Measurements from ENCODE around the gene APOA4. TPM values are rescaled to one million over a fixed set of nuclear protein-coding genes. Genes with fewer than 3 reads are reported as not detected.
A peak's percentile ranks its signal among the peaks of the same experiment; 100 is the strongest.

The APOA4 gene
- total and polyA plus RNA-seq, 4 donors, result 0.89 to 382 (median 131) TPM

DNA sequence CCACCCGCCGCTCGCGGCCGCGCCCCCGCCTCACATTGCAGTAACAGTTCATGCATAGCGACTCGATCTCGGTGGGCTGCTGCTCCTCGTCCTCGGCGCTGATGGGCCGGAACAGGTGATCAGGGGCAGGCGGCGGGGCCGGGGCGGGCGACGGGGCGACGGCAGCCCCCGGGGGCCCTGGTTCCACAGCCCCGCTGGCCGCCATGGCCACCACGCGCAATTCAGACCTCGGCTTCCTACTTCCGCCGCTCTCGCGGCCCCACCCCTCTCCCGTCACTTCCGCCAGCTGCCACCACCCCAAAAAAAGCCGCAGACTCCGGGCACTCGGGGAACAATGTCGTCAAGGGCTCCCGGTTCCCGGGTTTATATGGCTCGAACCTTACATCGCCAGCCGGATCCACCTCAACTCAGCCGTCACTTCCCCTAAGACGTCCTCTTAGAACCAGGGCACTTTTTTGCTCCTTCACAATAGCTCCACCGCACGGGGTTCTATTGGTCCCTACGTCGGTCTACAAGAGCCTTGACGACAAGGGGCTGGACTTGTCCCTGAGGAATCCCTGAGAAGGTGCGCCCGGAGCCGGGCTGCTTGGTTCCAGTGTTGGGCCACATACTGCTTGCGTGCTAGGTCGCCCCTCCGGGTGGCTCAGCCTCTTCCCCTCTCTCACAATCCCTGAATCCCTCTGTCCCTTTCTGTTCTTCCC, 35.2 kb downstream of the APOA4 start, which contains the start of gene ZPR1:
Gene ZPR1, minus strand, starts transcription at position 238 of the 701 bp plus-strand sequence. Its CDS starts 33 bp downstream, at position 205.
- Histone ChIP-seq H3K36me3 (ENCODE audit: control insufficient read depth in 4 of 4, insufficient read depth in 3 of 4, low read depth in 1 of 4, low read length in 3 of 4) (peaks cover 9 to 32% (median 27%) of the 10 kb centered on the region in 4 donors), H3K27ac (ENCODE audit: low read depth in 1 of 2, low read length in 2 of 2) (peak within 1 kb of the TSS; percentile 65 to 79), H3K27me3 (ENCODE audit: control insufficient read depth in 4 of 4, insufficient read depth in 4 of 4, low read length in 3 of 4) (no peaks in the 10 kb centered on the region), H3K9me3 (ENCODE audit: control insufficient read depth in 4 of 4, low read length in 3 of 4) (no peaks in the 10 kb centered on the region), H3K4me3 (ENCODE audit: low read depth in 1 of 3, low read length in 3 of 3) (peak within 1 kb of the TSS; percentile 42 to 78 (median 68)), H3K4me1 (ENCODE audit: control insufficient read depth in 4 of 4, insufficient read depth in 4 of 4, low read length in 3 of 4) (peaks cover 0 to 58% (median 49%) of the 10 kb centered on the region in 4 donors), H3K9ac (ENCODE audit: low read depth in 1 of 2, low read length in 2 of 2) (peak within 1 kb of the TSS; percentile 22 to 84)
- TF ChIP-seq REST (IDR thresholded peaks at IDR 0.05), result peak; percentile 58
- no peak for TF ChIP-seq FOXA2 (IDR thresholded peaks at IDR 0.05)
- peak; percentile 42 for TF ChIP-seq SP1 (IDR thresholded peaks at IDR 0.05)
- TF ChIP-seq HNF4A (conservative IDR thresholded peaks at IDR 0.05), result peak in 1 of 2 donors; percentile 13
- TF ChIP-seq FOXA1 (IDR thresholded peaks at IDR 0.05), result no peak
- TF ChIP-seq RAD21 (IDR thresholded peaks at IDR 0.05), result peak in 1 of 2 donors; percentile 24
- TF ChIP-seq JUND (IDR thresholded peaks at IDR 0.05), result peak; percentile 12 to 35
- peak; percentile 86 for TF ChIP-seq YY1 (IDR thresholded peaks at IDR 0.05)
- peak; percentile 80 to 91 for TF ChIP-seq GABPA (IDR thresholded peaks at IDR 0.05 in 1 of 2, conservative IDR thresholded peaks at IDR 0.05 in 1 of 2)
- TF ChIP-seq RXRA (IDR thresholded peaks at IDR 0.05), result peak in 1 of 2 donors; percentile 40
- DNase-seq (ENCODE audit: low spot score), result peak; percentile 87
- WGBS, result under 1% methylated on average over 56 of the region's 56 CpGs

DNA sequence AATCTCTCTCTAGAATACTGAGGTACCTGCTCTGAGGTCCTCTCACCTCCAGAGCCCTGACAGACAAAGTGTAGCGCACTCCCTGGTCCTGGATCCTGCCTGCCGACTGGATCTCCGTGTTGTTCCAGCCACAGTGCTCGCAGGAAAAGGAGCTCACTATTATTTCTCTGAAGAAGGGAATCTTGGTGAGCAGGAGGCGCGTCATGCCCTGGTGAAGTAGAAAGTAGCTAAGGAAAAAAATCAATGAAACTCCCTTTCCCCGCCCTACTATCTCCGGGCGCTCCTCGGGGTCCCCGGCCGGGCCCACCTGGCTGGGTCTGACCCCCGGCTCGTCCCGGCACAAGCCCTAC, 35.7 kb downstream of the APOA4 start:
- Histone ChIP-seq H3K36me3 (ENCODE audit: control insufficient read depth in 4 of 4, insufficient read depth in 3 of 4, low read depth in 1 of 4, low read length in 3 of 4) (peaks cover 9 to 37% (median 31%) of the 10 kb centered on the region in 4 donors), H3K4me3 (ENCODE audit: low read depth in 1 of 3, low read length in 3 of 3) (peak overlapping the region; percentile 42 to 78 (median 68)), H3K27me3 (ENCODE audit: control insufficient read depth in 4 of 4, insufficient read depth in 4 of 4, low read length in 3 of 4) (no peaks in the 10 kb centered on the region), H3K27ac (ENCODE audit: low read depth in 1 of 2, low read length in 2 of 2) (peak overlapping the region; percentile 65 to 79), H3K4me1 (ENCODE audit: control insufficient read depth in 4 of 4, insufficient read depth in 4 of 4, low read length in 3 of 4) (peaks cover 0 to 53% (median 44%) of the 10 kb centered on the region in 4 donors), H3K9ac (ENCODE audit: low read depth in 1 of 2, low read length in 2 of 2) (peak overlapping the region in 1 of 2 donors; percentile 9), H3K9me3 (ENCODE audit: control insufficient read depth in 4 of 4, low read length in 3 of 4) (no peaks in the 10 kb centered on the region)
- 1% methylated on average over 15 of the region's 15 CpGs for WGBS
- TF ChIP-seq RXRA (IDR thresholded peaks at IDR 0.05) (no peak), TAF1 (conservative IDR thresholded peaks at IDR 0.05) (no peak), ZBTB33 (IDR thresholded peaks at IDR 0.05) (no peak), SP1 (IDR thresholded peaks at IDR 0.05) (no peak)
- no peak for DNase-seq (ENCODE audit: low spot score)
